Measurements from ENCODE around the gene SP140L. TPM values are rescaled to one million over a fixed set of nuclear protein-coding genes. Genes with fewer than 3 reads are reported as not detected.
"Not testable (repeated sequence)": the region's sequence is repeated elsewhere in the genome, so short reads cannot be mapped to it uniquely, and the experiment has no call there.

SP140L gene
- total and polyA plus RNA-seq, 10 donors: 32.0 to 85.7 (median 59.3) TPM

GRCh38 chr2:230306474-230306873 lies 20.5 kb upstream of the SP140L start:
- H3K4me3 ChIP-seq: no peak overlapping the region
- peaks cover 0 to 51% (median 10%) of the 10 kb centered on the region in 6 donors for H3K36me3 ChIP-seq
- no peak for TF ChIP-seq POLR2A (IDR thresholded peaks at IDR 0.05)
- no peak for TF ChIP-seq CTCF (IDR thresholded peaks at IDR 0.05 in 8 of 11, conservative IDR thresholded peaks at IDR 0.05 in 3 of 11)
- TF ChIP-seq POLR2AphosphoS5 (IDR thresholded peaks at IDR 0.05): no peak
- H3K4me1 ChIP-seq: no peaks in the 10 kb centered on the region
- H3K27me3 ChIP-seq (replicated peaks in 1 of 7): no peaks in the 10 kb centered on the region
- H3K9me3 ChIP-seq: peaks cover 0 to 20% (median 12%) of the 10 kb centered on the region in 8 donors
- intact Hi-C loops (cut with DNase I; ENCODE audit: low total_unique reads): no loop called here
- no peak overlapping the region for H3K27ac ChIP-seq
- peak; percentile 71 for DNase-seq
- 48 to 100% (median 97%) methylated on average over 1 to 2 of the region's 2 CpGs for WGBS, 5 donors

GRCh38 chr2:230307485-230307884 lies 19.5 kb upstream of the SP140L start:
- Histone ChIP-seq H3K4me1 (no peaks in the 10 kb centered on the region), H3K9me3 (peaks cover 0 to 16% (median 9%) of the 10 kb centered on the region in 8 donors), H3K27ac (no peak overlapping the region), H3K27me3 (replicated peaks in 1 of 7) (no peaks in the 10 kb centered on the region), H3K36me3 (peaks cover 0 to 62% (median 10%) of the 10 kb centered on the region in 6 donors), H3K4me3 (no peak overlapping the region)
- intact Hi-C loops (cut with DNase I; ENCODE audit: low total_unique reads): no loop called here
- TF ChIP-seq CTCF (IDR thresholded peaks at IDR 0.05 in 8 of 11, conservative IDR thresholded peaks at IDR 0.05 in 3 of 11): no peak
- peak in 1 of 3 donors; percentile 12 for TF ChIP-seq POLR2AphosphoS5 (IDR thresholded peaks at IDR 0.05)
- WGBS, 5 donors: 85 to 97% (median 95%) methylated on average over 2 of the region's 2 CpGs
- peak; percentile 63 for DNase-seq

- H3K9me3 ChIP-seq: peaks cover 0 to 10% (median 3%) of the 10 kb centered on the region in 8 donors
- no peak overlapping the region for H3K4me3 ChIP-seq
- peaks cover 0 to 72% (median 13%) of the 10 kb centered on the region in 6 donors for H3K36me3 ChIP-seq
- DNase-seq: no peak
- H3K27me3 ChIP-seq (replicated peaks in 1 of 7): no peaks in the 10 kb centered on the region
- no peak overlapping the region for H3K27ac ChIP-seq
- intact Hi-C loops (cut with DNase I; ENCODE audit: low total_unique reads): no loop called here
- 91 to 97% (median 93%) methylated on average over 12 of the region's 12 CpGs for WGBS, 5 donors
- no peaks in the 10 kb centered on the region for H3K4me1 ChIP-seq
- TF ChIP-seq POLR2AphosphoS5 (IDR thresholded peaks at IDR 0.05) (peak in 1 of 3 donors; percentile 25), POLR2A (IDR thresholded peaks at IDR 0.05) (no peak)
Measured at GRCh38 chr2:230308402-230309000, 18.5 kb upstream of the SP140L start.

DNA sequence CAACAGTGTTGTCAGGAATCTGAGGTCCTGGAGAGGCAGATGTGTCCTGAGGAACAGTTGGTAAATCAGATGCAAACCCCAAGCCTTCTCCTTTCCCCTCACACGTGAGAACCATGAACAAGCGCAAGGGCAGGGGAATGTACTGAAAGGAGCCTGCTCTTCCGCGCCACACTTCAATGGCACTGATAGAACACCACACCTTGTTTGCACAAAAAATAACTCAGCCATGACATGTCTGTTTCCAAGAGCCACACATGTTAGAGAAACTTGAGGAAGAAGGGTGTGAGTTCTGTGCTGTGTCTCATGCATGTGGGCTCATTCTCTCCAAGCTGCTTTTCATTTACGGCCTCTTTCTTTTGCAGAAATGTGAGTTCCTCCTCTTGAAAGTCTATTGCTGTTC lies 16.2 kb upstream of the SP140L start:
- whole genome bisulfite sequencing, 5 donors: 90 to 100% (median 93%) methylated on average over 1 of the region's 5 CpGs
- H3K9me3 ChIP-seq; intact Hi-C loops (cut with DNase I; ENCODE audit: low total_unique reads); DNase-seq; H3K4me3 ChIP-seq; H3K27me3 ChIP-seq (replicated peaks in 1 of 7); H3K27ac ChIP-seq; H3K4me1 ChIP-seq: not testable (repeated sequence)
- peaks cover 0 to 77% (median 14%) of the 10 kb centered on the region in 6 donors for H3K36me3 ChIP-seq

GRCh38 chr2:230311634-230312033 lies 15.4 kb upstream of the SP140L start:
- DNase-seq; intact Hi-C loops (cut with DNase I; ENCODE audit: low total_unique reads); H3K4me3 ChIP-seq; H3K27me3 ChIP-seq (replicated peaks in 1 of 7); H3K4me1 ChIP-seq; H3K9me3 ChIP-seq; H3K27ac ChIP-seq: not testable (repeated sequence)
- WGBS, 5 donors: 56 to 92% (median 89%) methylated on average over 1 of the region's 1 CpG
- peaks cover 0 to 69% (median 8%) of the 10 kb centered on the region in 6 donors for H3K36me3 ChIP-seq
